ENCODE measurements around the gene GUCA2A.
A peak's percentile ranks its signal among the peaks of the same experiment; 100 is the strongest.

The GUCA2A gene

DNA sequence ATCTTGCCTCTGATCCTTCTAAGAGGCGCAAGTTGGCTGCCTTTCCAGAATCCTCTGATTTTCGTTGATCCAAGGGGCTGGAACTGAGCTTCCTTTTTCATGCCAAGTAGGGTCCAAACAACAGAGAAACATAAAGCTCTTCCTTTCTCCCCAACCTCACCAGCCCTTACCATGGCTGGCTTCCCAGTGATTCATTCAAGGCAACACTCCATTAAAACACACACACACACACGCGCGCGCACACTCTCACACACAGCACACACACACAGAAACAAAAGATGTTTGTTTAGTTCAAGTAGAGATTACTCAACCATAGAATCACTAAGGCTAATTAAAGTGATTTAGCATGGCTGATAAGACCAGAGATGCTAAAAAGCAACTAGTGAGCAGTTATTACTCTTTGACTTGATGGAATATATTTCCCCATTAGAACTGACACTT is 13.0 kb upstream of the GUCA2A start:
- DNase-seq (ENCODE audit: extremely low read depth in 1 of 2, low read depth in 1 of 2) = no peak

DNA sequence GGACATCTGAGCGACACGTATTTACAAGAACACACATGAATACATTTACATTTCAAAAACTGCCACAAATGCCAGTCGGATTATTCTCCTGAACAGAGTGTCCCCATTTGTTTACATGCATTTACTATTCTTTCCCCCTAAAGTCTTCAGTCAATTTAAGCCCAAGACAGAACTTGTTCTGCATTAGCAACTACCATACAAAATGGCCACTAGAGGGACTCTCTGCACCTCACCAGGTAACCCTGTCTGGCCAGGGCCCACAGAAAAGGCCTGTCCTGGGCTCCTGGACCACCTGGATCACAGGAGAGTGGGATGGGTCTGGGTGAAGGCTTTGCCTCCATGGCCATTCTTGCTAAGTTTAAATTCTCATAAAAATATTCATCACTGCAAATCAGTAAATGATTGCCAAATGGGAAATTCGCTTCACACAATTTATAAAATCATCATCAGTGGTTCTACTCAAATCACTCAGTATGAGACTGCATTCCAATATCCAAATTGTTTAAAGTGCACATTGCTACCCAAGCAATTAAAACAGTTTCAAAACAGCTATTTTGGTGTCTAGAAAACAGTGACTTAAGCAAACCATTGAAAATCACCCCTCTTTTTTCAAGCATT is 12.5 kb upstream of the GUCA2A start:
- DNase-seq (ENCODE audit: extremely low read depth in 1 of 2, low read depth in 1 of 2) = no peak

DNA sequence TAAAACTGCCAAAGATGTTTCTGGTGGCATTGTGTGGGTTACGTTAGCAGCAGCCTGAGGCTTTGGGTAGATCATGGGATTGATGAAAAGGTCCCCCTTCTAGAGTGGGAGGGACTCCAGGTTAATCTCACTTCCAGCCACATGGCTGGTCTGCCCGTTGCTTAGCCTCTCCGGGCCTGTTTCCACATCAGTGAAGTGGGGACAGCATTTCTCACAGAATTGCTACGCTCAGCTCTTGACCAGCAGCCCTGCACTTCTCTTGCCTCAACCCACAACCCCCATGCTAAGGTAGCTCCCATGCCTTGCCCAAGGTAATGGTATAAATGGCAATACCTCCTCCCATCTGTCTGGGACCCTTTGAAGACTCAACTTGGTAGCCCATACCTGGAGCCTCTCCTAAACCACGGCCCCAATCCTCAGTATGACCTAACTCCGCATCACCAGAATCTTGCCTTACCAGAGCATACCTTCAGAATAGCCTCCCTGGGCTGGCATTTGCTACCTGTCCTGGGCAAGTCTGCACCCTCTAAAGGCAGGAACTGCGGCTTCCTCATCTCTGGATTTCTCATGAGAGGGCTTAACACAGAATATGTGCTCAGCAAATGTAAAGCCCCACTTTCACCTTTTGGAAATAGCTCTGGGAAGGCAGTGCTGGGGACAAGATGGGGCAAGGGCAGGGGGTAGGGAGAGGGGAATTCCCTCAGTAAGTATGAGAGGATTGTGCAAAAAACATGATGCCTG is 10.9 kb upstream of the GUCA2A start:
- DNase-seq (ENCODE audit: extremely low read depth in 1 of 2, low read depth in 1 of 2) = no peak

DNA sequence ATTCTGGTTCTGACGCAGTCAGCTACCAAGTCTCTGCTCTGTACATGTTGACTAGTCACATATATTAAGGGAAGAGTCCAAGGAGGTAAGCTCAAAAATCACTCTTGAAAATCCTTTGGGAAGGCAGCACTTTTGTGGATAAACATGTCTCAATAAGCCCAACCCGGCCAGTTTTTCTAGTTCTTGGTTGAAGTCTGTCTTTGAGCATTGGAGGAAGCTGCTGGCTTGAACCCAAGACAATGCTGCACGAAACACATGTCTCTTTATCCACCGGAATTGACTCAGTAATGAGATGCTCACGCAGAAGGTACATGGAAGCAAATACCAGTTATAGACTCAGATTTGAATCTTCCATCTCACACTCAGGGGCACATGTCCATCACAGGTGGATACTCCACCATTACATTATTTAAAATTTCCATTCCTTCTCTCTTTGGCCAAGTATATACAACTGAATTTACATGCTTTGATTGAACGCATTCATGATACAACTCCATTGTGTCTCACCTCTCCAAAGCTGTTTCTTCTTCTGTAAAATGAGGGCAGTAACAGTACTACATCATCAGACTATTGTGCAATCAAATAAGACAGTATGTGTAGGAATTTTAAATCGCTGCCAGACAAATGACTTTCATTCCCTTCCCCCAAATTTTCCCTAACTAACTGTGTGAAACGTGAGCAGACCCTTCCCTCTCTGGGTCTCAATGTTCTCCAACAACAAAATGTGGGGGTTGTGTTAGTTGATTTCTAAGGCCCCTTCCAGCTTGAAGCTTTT is 9.6 kb upstream of the GUCA2A start:
- DNase-seq (ENCODE audit: extremely low read depth in 1 of 2, low read depth in 1 of 2) = no peak

DNA sequence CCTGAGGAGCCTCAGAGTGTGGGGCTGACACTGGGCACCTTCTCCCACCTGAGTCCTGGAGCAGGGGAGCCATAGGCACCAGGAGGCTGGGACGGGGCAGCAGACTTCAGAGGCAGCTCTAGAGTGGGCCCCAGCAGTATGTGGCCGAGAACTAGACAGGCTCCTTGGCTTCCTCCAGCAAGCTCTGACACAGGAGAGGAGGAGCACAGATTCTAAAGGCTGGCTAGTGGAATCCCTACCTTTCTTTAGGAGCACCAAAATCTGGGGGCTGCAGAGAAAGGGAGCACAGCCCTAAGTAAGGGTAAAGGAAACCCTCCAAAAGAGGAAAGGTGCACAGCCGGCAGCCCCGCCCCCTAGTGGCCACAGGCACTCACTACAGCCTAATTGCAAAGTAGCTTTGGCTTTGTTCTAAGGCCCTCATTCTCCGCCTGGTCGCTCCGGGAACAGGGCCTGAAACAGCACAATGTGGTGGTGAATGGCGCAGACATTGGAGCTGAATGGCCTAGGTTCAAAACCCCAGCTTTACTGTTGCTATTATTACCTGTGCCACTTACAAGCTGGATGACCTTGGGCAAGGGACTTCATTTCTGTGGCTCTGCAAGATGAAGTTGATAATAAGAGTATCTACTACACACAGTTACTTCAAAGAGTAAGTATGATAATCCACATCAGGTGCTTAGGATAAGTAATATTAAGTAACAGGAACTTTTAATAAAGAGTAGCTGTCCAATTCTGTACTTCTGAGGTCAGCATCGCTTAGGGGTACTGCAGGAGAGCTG is 8.8 kb upstream of the GUCA2A start:
- peak; percentile 17 to 22 for DNase-seq (ENCODE audit: extremely low read depth in 1 of 2, low read depth in 1 of 2)

DNA sequence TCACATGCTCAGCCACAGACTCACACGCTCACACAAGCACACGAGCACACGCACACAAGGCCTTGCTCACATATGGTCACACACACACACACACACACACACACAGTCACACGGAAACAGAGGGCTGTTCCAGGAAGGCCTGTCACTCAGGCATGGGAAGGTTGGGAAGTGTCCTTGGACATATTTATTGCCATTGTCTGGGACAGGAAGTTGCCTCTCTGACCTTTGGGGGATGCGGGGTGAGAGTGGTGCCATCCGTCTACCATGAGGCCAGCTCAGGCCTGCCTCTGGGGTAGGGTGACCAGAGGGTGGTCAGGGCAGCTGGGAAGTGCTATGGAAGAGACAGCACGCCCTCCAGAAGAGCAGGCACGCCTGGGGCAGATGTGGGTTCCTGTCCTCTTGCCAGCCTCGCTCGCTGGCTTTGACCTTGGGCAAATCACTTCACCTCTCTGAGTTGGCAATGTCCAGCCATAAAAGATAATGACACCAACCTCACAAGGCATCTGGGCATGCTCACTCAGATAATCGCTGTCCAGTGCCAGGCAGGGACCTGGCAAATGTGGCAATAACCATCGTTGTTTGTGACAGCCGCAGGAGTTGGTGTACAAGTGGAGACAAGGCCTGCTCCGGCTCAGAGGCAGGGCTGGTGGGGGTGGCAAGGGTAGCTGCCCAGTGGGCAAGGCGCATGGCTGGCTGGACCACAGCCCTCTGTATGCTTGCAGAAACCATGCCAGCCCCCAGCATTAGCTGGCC is 8.0 kb upstream of the GUCA2A start:
- no peak for DNase-seq (ENCODE audit: extremely low read depth in 1 of 2, low read depth in 1 of 2)

DNA sequence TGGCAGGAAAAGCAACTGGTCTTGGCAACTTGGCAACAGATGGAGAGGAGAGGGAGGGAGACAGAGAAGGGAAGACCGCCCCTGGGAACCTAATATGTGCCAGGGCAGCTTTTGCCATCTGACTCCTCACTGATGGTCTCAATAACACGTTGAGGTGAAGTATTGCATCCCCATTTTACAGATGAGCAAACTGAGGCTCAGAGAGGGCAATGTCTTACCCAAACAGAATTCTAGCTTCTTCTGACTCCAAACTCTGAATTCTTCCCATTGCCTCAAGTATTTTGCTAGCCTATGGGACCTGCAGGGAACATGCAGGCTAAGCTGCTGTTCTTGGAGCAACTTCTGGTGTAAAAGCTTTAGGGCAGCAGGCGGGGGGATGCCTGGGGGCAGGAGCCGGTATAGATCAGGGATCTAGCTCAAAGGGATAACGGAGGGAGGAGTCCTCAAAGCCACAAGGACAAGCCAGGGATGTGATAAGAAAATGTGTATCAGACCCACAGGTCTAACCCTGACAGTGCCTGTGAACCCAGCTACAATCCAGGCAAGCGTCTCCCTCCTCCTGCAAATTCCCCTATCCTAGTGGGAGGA is 7.2 kb upstream of the GUCA2A start:
- DNase-seq (ENCODE audit: extremely low read depth in 1 of 2, low read depth in 1 of 2) = no peak

DNA sequence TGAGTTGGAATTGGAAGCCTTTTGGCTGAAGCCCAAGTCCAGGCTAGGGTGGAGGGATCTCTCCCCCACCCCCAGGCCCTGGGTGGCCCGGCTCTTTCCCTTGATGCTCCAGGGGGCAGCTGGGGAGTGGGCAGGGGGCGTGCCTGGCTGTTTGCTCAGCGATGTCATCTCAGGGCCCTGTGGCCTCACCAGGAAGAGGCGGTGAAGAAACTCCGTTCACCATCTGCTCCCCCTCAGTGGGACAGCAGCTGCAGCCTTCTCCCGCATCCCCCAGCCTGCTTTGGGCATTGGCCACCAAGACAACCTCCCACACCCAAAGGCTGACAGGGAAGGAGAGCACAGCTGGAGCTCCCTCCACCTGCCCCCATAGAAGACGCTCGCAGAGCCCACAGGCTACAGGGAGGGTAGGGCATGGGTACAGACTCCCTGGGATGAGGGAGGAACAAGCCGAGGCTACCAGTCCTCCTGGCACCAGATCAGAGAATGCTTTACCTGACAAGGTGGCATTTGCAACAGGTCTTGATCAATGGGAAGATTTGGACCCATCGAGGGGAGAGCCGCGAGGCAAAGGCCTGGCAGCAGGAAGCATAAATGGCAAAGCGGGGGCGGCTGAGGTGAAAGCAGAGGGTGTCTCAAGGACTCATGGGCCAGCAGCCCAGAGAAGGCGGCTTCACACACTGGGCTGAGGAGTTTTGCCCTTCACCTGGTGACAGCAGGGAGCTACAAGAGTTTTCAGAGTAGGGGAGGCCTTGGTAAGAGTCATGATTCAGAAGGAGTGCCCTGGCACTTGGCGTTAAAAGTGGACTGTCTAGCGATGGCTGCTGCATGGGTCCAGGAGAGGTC is 6.5 kb upstream of the GUCA2A start:
- DNase-seq (ENCODE audit: extremely low read depth in 1 of 2, low read depth in 1 of 2) = no peak

DNA sequence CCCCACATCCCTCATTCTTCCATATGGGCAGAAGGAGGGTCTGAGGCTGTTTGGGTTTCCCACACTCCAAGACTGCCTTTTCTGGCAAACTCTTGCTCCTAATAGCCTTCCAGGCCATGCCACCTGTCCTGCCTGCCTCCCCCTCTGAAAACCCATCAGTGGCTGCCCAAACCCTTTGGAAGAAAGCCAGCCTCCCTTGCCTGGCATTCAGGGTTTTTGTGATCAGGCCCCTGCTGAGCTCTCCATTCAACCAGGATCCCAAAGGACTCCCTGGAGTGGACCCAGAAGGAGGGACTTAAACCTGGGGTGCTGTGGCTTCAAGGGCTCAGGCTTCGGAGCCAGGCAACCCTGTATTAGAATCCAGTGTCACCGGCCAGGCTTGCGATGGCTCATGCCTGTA is 4.2 kb upstream of the GUCA2A start:
- no peak for DNase-seq (ENCODE audit: extremely low read depth in 1 of 2, low read depth in 1 of 2)

DNA sequence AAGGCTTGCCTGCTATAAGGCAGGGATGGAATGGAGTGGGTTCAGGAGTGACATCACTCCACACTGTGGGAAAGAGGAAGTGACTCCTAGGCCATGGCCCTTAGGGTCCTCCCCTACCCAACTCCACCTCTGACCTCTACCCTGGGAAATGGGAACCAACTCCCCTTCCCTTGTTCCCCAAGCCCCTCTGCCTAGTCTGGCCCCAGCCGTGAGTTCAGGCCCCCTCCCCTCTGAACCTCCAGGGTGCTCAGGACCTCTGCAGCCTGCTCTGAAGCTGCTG is 3.8 kb upstream of the GUCA2A start:
- DNase-seq (ENCODE audit: extremely low read depth in 1 of 2, low read depth in 1 of 2) = no peak

DNA sequence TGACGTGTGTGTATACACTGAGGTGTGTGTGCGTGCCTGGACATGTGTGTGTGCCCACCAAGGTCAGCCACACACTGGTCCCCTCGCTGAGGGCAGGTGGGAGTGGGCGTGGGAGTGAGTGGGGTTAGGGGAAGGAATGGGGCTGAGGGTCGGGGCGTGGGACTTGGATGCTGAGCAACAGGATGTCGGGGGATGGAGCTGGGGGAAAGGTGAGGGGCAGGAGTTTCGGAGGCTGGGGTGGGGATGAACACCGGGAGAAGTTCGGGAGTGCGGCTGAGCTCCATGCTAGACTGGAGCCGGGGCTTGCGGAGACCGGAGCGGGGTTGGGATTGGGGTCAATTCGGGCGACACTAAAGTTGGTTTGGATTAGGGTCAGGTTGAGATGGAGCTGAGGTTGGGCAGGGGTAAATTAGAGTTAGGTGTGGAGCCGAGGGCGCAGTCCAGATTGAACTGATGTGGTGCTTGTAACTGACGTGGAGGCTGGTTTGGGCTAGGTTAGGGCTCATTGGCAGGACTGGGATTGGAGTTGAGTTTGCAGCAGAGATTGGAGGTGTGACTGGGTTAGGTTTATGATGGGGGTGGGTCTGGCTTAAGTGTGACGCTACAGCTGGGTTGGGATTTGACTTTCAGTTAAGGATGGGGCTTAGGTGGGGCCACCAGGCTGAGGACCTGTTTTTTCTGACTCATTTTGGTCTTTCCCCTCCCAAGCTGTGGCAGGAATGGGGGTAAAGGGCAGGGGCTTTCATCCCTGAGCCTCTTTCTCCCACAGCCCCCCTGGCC is 3.3 kb upstream of the GUCA2A start:
- no peak for DNase-seq (ENCODE audit: extremely low read depth in 1 of 2, low read depth in 1 of 2)

DNA sequence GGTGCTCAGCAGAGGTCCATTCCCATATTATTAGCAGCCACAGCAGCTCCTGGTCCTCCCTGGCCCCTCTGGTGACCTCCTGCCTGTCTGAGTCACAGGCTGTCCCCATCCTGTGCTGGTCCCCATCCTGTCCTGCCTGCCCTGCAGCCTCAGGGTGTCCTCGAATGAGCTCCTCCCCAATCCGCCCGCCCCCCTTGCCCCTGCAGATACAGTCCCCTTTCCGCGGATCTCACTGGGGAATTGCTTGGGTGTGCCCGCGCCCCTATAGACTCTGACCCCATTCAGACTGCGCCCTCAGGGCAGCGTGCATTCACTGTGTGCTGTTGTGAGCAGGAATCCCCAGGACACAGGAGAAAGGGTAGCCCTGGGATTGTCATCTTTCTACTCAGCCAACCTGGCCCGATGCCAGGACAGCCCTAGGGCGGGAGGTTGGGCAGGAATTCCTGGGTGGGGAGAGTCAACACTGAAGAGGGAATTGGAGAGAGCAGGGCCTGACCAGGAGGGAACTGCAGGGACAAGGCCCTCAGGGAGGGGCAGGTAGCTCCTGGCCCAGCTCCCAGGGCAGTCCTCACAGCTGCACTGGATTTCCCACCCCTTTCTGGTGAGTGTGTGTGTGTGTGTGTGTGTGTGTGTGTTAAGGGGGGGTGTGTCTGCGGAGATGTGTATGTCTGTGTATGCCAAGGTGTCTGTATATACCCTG is 1.1 kb upstream of the GUCA2A start:
- DNase-seq (ENCODE audit: extremely low read depth in 1 of 2, low read depth in 1 of 2) = no peak

DNA sequence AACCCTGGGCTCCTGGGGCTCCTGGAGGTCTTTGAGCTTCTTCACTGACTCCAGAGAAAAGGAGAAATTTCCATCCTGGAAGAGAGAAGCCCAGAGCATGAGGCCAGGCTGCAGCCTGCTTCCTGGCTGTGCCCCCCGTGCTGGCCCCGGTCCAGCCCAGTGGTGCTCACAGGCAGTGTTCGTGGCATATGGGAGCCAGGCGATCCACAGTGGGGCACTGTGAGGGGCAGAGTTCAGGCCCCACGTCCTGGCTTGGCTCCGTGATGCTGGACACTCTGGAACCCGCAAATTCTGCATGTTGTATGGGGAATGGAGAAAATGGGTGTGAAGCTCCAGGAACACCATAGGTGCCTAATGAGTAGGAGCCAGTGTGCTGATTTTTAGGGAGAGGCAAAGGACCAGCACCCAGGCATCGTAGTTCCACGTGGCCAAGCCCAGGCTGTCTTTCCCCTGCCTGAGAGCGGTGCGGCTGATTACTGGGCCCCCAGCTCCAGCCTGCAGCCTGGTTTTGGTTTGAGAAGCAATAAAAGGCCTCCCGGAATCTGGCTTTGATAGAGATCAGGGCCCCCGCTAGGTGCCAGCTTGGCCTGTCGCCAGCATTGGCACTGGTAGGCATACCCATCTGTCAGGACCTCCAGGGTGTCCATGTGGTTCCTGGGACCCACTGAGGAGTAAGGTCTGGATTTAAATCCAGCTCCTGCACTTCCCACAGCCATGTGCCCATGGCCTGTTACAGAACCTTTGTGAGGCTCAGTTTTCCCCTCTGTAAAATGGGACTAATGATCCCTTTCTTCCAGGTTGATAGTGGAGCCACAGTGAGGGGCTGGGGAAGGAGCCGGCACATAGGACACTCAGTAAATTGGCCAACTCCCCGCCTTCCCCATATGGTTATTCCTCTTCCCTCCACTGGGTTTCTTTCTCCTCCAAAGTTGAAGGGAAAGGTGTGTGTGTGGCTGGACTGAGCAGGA is 725 bp downstream of the GUCA2A start:
- DNase-seq (ENCODE audit: extremely low read depth in 1 of 2, low read depth in 1 of 2) = no peak

DNA sequence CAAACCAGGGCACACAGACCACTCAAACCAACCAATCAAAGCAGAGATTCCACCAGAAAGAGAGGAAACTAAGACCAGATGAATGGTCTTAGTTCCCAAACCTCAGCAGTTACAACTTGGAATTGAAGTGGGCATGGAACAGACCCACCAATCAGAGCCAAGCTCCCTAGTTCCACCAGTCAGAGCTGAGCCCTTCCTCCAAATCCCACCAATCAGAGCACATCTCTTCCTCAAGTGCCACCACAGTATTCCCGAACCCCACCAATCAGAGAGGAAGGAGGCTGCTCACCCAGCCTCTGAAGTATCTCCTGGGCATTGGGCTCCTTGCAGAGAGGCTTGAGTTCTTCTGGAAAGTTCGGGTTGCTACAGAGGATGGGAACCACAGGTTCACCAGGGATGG is 1.4 kb downstream of the GUCA2A start:
- DNase-seq (ENCODE audit: extremely low read depth in 1 of 2, low read depth in 1 of 2) = no peak

DNA sequence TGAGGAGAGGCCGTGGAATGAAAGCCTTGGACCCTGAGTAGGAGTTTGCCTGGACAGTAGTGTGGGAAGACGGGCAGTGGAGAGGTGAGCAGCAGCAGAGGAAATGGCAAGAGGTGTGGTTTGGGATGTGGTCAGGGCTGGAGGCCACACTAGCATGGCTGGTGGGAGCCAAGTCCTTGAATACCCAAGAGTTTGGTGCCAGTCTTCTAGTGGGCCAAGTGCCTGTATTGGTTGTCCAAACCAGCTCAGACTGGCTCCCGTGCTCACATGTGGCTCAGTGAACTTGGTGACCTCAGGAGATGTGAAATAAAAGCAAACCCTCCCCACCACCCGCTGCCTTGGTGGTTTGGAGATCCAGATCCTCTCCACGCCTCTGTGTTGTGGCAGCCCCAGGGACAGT is 2.4 kb downstream of the GUCA2A start:
- DNase-seq (ENCODE audit: extremely low read depth in 1 of 2, low read depth in 1 of 2) = no peak

DNA sequence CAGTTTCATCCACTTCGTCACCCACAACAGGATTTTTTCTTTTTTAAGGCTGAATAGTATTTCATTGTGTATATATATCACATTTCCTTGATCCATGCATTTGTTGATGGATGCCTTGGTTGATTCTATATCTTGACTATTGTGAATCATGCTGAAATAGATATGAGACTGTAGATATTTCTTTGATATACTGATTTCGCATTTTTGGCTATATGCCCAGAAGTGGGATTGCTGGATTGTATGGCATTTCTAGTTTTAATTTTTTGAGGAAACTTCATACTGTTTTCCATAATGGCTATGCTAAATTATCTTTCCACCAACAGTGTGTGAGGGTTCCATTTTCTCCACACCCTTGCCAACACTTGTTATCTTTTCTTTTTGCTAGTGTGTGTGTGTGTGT is 6.4 kb downstream of the GUCA2A start:
- DNase-seq (ENCODE audit: extremely low read depth in 1 of 2, low read depth in 1 of 2) = no peak

DNA sequence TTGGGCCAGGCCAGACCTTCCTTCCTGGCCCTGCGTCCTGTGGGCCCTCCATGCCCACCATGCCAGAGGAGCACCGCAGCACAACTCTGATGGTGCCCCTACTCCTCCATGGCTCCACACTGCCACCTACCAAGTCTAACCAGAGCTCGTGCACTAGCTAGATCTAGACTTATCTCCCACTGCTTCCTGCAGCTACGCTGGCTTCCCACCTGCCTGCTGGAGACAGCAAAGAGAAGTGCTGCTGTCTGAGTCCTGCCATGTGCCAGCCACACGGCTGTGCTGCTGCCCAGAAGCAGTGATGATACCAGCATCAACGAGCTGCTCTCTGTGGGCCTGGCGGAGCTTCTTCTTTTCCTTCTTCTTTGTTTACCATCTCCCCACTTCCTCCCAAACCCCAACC is 6.9 kb downstream of the GUCA2A start:
- DNase-seq (ENCODE audit: extremely low read depth in 1 of 2, low read depth in 1 of 2) = no peak
